BJ (cell line): ENCODE data around the gene SPDEF. TPM values are rescaled to one million over a fixed set of nuclear protein-coding genes. Genes with fewer than 3 reads are reported as not detected.

Source experiments
- CTCF ChIA-PET: fragments of 350-600 bp; formaldehyde crosslinking; extraction: SDS; loops from one replicate; lab custom pipeline; 2021; ENCODE audit warnings: antibody characterized with exemption, inconsistent platforms; lab: Yijun Ruan, JAX
- POLR2A ChIA-PET: fragments of 300-600 bp; sonication (Branson Sonifier 250); formaldehyde crosslinking; extraction: SDS; loops from one replicate; lab custom pipeline; 2021; ENCODE audit warnings: antibody characterized with exemption; lab: Charles Lee
- DNase-seq: peaks from one replicate; pipeline ENCODE4 v3.0.0-alpha.2; 2011; ENCODE audit warnings: low read depth
- H3K27me3 ChIP-seq: 2 replicates; pipeline ENCODE4 v1.6.0; 2011; ENCODE audit warnings: low read length; ENCODE audit not compliant: control insufficient read depth, insufficient read depth
- H3K36me3 ChIP-seq: 2 replicates; pipeline ENCODE4 v1.5.1; 2011; ENCODE audit warnings: low read length; ENCODE audit not compliant: control insufficient read depth, insufficient read depth
- H3K4me3 ChIP-seq: 2 replicates; pipeline ENCODE4 v1.5.1; 2011; ENCODE audit warnings: low read depth, mild to moderate bottlenecking, control low read depth, low read length
- polyA plus RNA-seq: library from polyadenylated mRNA; depleted of rRNA; stranded (reverse); fragments of >200 nt; gene quantifications from 2 replicates; pipeline ENCODE4 v1.2.3, GENCODE V29; 2011
- TF ChIP-seq, protein P1 (sequence below): IDR thresholded peaks from 2 replicates; pipeline ENCODE4 v1.5.1; 2011; ENCODE audit warnings: low read depth, mild to moderate bottlenecking, control low read depth, inconsistent platforms, low read length, moderate library complexity; ENCODE audit not compliant: insufficient read depth

SPDEF gene
- polyA plus RNA-seq, 1 experiment: not detected

- CTCF ChIA-PET: interaction anchor here (1.1 kb wide), 1 partner anchor 391 kb away, joined by 4 read pairs; no protein-coding TSS in a partner anchor
- POLR2A ChIA-PET: no interaction called here
Measured at GRCh38 chr6:34587851-34588250, 31.7 kb upstream of the SPDEF start.

DNA sequence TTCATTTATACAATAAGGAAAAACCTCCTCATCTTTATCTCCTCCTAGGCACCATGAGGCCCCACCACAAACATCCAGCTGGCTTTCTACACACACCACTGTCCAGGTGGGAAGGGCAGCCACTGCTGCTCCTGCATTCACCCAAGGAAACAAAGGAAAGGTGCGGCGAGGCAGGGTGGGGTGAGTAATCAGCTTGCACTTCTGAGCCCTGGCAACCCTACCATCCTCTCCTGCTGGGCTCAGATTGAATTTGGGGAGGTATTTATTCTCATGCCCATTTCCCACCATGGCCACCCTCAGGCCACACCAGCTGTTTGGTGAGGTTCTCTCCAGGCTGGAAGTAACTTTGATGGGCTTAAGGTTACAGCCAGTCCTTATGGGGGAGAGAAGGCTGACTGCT is 31.2 kb upstream of the SPDEF start:
- CTCF ChIA-PET: interaction anchor here (0.9 kb wide), 1 partner anchor 338 kb away, joined by 3 read pairs; the partner anchor contains the start of gene SMIM29

More at GRCh38 chr6:34587851-34588250, 31.7 kb upstream of the SPDEF start:
- H3K4me3 ChIP-seq: no peak overlapping the region
- DNase-seq: no peak
- no peaks in the 10 kb centered on the region for H3K27me3 ChIP-seq
- H3K36me3 ChIP-seq: peaks cover 14% of the 10 kb centered on the region
- TF ChIP-seq, protein P1, sequence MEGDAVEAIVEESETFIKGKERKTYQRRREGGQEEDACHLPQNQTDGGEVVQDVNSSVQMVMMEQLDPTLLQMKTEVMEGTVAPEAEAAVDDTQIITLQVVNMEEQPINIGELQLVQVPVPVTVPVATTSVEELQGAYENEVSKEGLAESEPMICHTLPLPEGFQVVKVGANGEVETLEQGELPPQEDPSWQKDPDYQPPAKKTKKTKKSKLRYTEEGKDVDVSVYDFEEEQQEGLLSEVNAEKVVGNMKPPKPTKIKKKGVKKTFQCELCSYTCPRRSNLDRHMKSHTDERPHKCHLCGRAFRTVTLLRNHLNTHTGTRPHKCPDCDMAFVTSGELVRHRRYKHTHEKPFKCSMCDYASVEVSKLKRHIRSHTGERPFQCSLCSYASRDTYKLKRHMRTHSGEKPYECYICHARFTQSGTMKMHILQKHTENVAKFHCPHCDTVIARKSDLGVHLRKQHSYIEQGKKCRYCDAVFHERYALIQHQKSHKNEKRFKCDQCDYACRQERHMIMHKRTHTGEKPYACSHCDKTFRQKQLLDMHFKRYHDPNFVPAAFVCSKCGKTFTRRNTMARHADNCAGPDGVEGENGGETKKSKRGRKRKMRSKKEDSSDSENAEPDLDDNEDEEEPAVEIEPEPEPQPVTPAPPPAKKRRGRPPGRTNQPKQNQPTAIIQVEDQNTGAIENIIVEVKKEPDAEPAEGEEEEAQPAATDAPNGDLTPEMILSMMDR: no peak

DNA sequence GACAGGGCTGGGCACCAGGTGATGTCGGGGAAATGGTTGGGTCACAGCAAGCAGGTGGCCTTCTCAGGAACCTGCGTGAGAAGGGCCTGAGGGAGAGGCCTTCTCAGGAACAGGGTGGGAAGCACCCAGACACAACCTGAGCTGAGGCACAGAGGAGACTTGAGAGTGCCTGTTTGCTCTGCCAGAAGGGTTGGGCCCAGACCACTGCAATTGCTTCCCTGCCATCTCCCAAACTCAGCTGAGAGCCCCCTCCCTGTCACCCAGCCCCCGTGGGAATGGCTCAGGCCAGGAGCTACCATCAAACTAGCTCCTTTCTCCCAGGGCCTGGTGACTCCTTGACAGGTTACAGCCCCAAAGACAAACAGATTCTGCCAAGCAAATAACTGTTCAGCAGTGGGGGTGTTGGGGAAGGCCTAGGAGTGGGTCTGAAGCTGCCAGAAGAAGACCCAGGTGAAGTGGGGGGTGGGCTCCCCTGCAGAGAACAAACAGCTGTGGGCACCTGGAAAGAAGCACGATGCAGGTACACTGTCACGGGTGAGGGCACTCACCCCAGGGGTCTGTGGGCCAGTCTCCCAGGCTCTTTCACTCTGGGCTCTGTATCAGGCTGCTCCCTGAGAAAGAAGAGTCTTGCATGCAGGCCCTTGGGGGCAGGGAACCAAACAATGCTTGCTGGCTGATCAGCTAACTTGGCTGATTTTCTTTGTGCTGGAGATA is 30.4 kb upstream of the SPDEF start:
- POLR2A ChIA-PET: no interaction called here
- CTCF ChIA-PET: interaction anchor here (0.5 to 1.4 kb wide), 3 partner anchors 16 to 391 kb away, joined by 3 read pairs; partner anchors contain the start of gene SMIM29
- TF ChIP-seq, protein P1: no peak
- Histone ChIP-seq H3K36me3 (peaks cover 14% of the 10 kb centered on the region), H3K4me3 (no peak overlapping the region), H3K27me3 (no peaks in the 10 kb centered on the region)
- no peak for DNase-seq

More for the DNA sequence above, 31.2 kb upstream of the SPDEF start:
- POLR2A ChIA-PET: no interaction called here
- DNase-seq: no peak
- peaks cover 14% of the 10 kb centered on the region for H3K36me3 ChIP-seq
- TF ChIP-seq, protein P1: no peak
- H3K4me3 ChIP-seq: no peak overlapping the region
- no peaks in the 10 kb centered on the region for H3K27me3 ChIP-seq

DNA sequence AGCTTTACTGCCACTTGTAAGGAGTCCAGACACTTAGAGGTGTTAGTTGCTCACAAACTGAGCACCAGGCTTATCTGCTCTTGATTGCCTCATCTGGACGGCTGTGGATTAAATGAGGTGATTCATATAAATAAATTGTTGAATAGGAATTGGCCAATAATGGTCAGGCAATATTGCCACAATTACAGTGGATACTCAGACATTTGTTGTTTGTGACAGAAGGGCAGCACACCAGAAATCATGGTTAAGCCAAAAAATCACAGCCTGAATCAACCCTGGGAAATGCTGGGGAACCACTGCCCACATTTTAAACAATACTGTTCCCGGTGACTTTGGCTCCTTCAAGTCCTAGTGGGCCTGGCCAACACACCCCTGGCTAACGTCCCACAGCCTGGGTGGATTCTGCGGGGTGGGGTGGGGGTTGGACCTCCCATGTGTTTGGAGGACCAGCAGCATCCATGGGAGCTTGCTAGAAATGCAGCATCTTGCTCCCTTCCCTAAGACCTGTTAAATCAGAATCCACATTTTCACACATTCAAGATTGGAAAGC is 29.5 kb upstream of the SPDEF start:
- CTCF ChIA-PET: interaction anchor here (1.1 to 1.4 kb wide), 2 partner anchors 9 to 390 kb away, joined by 3 to 4 read pairs; no protein-coding TSS in a partner anchor
- TF ChIP-seq, protein P1: no peak
- H3K27me3 ChIP-seq: no peaks in the 10 kb centered on the region
- no peak overlapping the region for H3K4me3 ChIP-seq
- H3K36me3 ChIP-seq: peaks cover 14% of the 10 kb centered on the region
- POLR2A ChIA-PET: no interaction called here
- DNase-seq: no peak

DNA sequence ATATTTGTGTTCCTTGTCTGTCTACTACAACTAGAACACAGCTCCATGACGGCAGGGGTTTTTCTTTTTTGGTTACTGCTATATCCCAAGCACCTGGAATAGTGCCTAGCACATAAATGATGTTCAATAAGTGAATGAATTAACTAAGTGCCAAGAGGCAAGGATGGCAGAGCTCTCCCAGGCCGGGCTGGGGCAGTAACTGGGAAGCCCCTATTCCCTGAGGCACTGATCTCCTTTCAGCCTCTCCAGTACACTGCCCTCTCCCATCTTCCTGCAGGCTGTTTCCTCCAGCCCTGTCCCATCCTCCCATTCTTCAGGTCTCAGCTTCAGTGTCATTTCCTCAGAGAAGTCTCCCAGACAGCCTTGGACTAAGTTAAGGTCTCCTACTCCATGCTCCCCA is 29.0 kb upstream of the SPDEF start:
- TF ChIP-seq, protein P1: no peak
- no peak for DNase-seq
- CTCF ChIA-PET: interaction anchor here (1.1 to 1.4 kb wide), 2 partner anchors 9 to 389 kb away, joined by 3 to 4 read pairs; no protein-coding TSS in a partner anchor
- H3K4me3 ChIP-seq: no peak overlapping the region
- POLR2A ChIA-PET: no interaction called here
- H3K36me3 ChIP-seq: peaks cover 14% of the 10 kb centered on the region
- H3K27me3 ChIP-seq: no peaks in the 10 kb centered on the region
